HG03521 (cell line): ENCODE results near the gene CACNA1D.
"Not testable (repeated sequence)": the region's sequence is repeated elsewhere in the genome, so short reads cannot be mapped to it uniquely, and the experiment has no call there.

Experiments
- ATAC-seq: cut with Tn5 transposase; IDR thresholded peaks from one replicate; pipeline ENCODE4 v1.9.1; 2021; ENCODE audit warnings: mild to moderate bottlenecking, moderate library complexity; ENCODE audit not compliant: unreplicated experiment

Gene CACNA1D

GRCh38 chr3:53612508-53612907, 118.1 kb downstream of the CACNA1D start:
- no peak for ATAC-seq

- ATAC-seq, result no peak
Measured at GRCh38 chr3:53613125-53613524, 118.7 kb downstream of the CACNA1D start.

DNA sequence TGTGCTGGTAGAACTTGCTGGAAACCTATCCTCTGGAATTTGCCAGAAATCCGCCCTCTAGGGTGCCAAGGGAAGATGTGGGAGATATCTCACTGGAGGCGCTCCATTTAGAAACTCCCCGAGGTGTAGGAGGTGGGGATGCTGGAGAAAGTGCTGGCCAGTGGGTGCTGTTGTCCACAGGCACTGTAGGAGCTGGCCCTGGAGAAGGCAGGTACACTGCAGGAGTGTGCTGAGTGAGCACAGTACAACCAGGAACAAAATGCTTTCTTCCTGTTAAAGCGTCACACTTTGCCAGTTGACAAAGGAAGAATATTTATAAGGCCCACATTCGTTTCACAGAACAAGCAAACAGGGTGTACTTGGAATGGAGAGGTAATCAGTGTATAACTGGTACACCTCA, 119.9 kb downstream of the CACNA1D start:
- ATAC-seq, result no peak

GRCh38 chr3:53616321-53616720, 121.9 kb downstream of the CACNA1D start:
- no peak for ATAC-seq

GRCh38 chr3:53616971-53617892, 122.8 kb downstream of the CACNA1D start:
- no peak for ATAC-seq

DNA sequence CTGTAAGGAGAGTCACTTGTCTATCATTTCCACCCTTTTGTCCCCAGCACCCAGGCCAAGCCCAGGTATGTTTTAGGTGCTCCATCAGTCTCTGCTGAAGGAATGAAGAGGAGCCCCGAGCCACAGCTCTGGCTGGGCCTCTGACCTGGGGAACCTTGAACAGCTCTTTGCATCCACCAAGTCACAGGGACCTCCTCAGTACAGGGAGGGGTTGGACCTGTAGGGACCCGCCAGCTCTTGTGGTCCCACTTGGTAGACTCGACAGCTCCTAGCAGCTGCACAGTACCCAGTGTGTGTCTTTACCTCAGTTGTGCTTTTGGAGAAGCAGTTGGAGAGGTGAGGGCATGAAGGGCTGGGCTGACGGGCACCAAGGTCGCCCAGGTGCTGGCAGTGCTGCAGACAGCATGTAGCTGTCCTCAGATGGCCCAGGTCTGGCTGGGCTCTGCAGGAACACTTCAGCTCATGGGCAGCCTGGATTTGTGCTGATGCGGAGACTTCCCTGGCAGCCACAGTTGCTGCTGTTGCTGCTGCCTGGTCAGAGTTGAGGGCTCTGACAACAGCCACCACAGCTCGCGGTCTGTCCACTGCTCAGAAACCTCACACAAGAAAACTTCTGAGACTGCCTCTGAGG, 123.6 kb downstream of the CACNA1D start:
- ATAC-seq, result no peak

- no peak for ATAC-seq
Measured at GRCh38 chr3:53618524-53618906, 124.1 kb downstream of the CACNA1D start.

GRCh38 chr3:53618936-53619335, 124.5 kb downstream of the CACNA1D start:
- no peak for ATAC-seq

DNA sequence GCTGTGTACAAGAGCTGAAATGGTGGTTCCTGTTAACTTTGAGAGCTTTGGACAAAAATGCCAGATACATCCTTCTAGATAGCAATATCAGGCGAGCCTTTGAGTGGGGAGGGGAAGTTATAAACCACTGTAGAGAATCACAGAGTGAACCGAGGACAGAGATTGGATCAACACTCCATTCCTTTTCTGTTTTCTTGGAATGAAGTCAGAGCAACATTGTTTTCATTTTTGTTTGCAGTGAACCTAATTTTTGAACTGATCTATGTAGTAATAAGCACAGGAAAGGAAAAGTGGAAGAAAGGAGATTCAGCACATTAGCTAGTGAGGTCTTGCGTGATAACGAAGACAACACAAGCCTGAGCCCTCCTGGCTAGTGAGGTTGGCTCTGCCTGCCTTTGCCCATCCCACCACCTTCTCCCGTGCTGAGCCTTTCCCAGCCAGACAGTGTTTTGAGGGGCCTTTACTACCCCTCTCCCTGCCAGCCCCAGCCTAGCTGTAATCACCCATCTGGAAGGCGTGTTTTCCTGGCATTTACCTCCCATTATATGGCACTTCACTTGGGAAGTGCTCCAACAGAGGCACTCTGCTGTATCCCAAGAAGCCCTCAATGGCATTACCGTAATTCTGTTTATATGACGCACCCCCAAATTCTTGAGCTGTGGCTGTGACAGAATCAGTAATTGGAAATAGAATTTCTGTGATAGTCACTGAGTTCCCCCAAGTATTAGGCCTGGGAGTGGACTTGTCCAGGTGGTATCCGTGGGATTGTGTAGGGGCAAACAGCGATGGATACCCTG, 129.8 kb downstream of the CACNA1D start:
- no peak for ATAC-seq

GRCh38 chr3:53626876-53627275, 132.5 kb downstream of the CACNA1D start:
- ATAC-seq, result no peak

DNA sequence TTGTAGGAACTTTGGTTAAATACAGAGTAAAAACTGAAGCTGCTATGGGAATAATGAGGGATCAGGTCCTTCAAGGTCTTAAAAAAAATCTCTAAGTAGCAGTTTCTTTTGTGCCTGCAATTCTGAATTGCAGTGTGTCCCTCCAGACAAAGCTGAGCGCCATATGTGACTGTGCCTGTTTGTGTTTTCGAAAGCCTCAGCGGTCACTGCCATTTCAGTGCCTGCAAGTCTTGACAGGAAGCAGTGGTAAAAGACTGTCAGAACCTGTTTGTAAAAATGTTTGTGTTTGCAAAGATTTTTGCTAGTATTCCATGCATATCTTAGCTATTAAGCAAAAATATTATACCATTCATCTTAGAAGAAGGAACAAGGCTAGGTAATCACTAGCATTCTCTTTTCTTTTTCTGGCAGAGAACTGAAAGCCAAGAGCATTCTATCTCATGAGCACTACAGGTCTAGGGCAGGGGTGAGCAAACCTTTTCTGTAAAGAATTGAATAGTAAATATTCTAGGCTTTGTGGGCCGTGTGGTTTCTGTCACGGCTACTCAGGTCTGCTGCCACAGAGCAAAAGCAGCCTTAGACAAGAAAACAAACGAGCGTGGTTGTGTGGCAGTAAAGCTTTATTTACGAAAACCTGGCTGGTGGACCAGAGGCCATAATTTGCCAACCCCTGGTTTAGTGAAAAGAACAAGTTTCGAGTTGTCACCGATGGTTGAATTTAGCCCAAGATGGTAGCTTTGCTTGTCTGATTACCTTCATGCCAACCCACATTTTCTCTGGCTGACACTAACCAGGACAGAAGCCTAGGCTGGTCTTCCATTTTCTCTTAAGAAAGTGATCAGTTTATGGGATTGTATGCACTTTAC, 134.4 kb downstream of the CACNA1D start:
- no peak for ATAC-seq

DNA sequence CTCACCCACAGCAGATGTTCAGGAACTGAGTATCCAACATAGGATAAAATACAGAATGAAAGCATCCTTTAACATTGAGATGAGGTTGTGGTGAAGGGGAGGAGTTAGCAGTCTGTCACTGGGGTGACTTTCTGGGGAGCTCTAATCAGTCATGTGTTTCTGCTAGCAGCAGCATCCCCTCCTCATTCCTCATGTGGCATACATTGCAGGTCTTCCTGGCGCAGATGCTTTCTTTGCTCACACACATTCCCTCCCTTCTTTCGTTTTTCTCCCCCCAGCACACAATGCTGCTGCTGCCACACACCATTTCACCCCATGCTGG, 135.0 kb downstream of the CACNA1D start:
- no peak for ATAC-seq

DNA sequence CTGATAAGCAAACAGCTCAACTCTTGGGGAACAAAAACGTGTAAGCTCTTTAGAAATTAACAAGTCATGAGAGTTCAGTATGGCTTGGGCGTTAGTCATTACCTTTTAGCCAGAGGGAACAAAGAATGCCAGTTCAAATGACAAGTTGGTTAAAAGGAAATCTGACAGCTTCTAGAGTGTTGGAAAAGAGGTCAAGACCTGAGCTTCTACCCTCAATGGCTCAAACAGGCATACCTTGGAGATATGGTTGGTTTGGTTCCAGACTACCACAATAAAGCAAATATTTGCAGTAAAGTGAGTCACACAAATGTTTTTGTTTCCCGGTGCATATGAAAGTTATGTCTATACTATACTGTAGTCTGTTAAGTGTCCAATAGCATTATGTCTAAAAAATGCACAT, 136.1 kb downstream of the CACNA1D start:
- no peak for ATAC-seq

GRCh38 chr3:53633197-53633787, 138.9 kb downstream of the CACNA1D start:
- ATAC-seq, result no peak

DNA sequence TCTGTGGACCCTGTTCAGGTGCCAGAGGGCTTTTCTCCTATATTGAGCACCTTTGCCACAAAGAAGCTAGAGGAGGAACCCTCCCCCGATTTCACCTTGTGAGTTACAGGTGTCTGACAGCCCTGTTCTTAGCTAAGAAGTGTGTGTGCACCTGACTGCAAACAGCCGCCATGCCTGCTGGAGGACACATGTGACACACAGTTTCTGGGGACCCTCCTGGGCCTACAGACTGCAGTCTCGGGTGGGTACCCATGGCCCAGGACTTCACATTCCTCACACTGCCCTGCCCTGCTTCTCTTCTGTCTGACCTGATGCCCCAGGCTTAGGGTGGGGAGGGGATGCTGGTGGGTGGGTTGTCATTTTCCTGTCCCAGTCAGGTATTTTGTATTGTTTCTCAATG, 140.6 kb downstream of the CACNA1D start:
- ATAC-seq, result no peak

GRCh38 chr3:53638806-53639205, 144.4 kb downstream of the CACNA1D start:
- ATAC-seq, result not testable (repeated sequence)

GRCh38 chr3:53641397-53641796, 147.0 kb downstream of the CACNA1D start:
- ATAC-seq, result no peak

DNA sequence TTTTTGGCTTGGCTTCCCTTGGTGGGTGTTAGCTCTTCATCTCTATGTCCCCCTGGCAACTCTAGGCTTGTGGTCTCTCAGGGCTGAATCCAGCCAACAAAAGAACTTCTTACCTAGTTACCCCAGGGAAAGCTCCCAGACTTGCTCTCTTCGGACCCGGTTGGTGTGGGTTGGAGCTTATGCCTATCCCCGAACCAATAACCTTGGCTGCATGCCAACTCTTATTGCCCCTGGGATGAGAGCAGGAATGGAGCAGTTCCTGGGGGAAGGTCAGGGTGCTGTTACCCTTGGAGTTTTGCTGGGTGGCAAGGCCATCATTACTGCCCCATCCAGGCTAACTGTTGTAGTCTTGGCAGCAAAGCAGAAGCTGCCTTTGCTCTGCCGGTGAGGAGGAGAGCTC, 147.8 kb downstream of the CACNA1D start:
- no peak for ATAC-seq

- ATAC-seq, result no peak
Measured at GRCh38 chr3:53643757-53644156, 149.3 kb downstream of the CACNA1D start.

GRCh38 chr3:53645754-53646153, 151.3 kb downstream of the CACNA1D start:
- no peak for ATAC-seq
